ENCODE results near the gene FAAP100.

DNA sequence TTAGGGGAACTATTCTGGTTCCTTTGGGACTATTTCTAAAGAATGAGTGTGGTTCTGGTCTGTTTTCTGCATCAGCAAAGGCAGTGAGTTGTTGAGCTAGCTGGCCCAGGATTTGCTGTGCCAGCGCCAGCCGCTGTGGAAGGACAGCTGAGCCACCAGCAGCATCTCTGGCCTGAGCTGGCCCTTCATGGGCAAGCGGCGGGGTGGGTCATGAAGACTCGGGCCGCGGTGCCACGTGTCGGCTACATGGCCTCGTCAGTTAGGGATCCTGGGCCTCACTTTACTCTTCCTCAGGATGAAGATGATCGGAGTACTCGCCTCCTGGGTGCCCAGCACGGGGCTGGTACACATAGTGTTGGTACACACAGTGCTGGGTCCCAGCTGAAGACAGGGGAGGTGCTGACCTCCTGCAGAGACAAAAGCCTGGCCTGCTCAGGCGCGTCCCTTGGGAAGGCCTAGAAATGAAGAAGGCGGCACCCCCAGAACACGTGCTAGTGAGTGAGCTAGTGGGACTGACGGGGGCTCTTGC lies 17.9 kb upstream of the FAAP100 start:
- no peak for TF ChIP-seq GATA2 (IDR thresholded peaks at IDR 0.05; ENCODE audit: low read depth, low read length)
- no peak for TF ChIP-seq GATA3 (IDR thresholded peaks at IDR 0.05; ENCODE audit: low read depth, low read length)
